GM15510 (cell line): ENCODE results near the gene PSEN2.

Experiments used
- POLR2A ChIP-seq: IDR thresholded peaks from 3 replicates; pipeline ENCODE4 v1.6.1; 2011; ENCODE audit warnings: borderline replicate concordance; ENCODE audit not compliant: insufficient read length; ENCODE audit errors: extremely low read depth

PSEN2 gene

GRCh38 chr1:226919995-226920394 is 49.6 kb downstream of the PSEN2 start:
- no peak for TF ChIP-seq POLR2A

GRCh38 chr1:226920446-226920894 is 50.1 kb downstream of the PSEN2 start:
- no peak for TF ChIP-seq POLR2A

DNA sequence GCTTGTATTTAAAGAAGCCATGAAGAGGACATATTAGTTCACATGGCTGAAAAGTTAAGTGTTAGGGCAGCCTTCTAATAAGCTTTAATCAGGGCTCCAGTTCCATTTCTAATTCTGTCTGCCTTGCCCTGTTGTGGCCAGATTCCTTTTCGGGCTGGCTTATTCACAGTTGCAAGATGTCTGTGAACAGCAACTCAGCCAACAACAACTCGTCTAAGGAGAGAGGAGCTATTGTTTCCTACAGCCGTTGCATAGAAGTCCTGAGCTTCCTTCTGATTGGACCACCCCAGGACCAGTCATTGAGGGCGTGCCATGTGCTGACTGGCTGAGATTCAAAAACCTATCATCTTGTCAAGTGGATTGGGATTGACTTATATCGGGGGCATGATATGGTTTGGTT is 51.1 kb downstream of the PSEN2 start:
- no peak for TF ChIP-seq POLR2A

- TF ChIP-seq POLR2A: no peak
Measured at GRCh38 chr1:226934483-226935237, 64.2 kb downstream of the PSEN2 start.

DNA sequence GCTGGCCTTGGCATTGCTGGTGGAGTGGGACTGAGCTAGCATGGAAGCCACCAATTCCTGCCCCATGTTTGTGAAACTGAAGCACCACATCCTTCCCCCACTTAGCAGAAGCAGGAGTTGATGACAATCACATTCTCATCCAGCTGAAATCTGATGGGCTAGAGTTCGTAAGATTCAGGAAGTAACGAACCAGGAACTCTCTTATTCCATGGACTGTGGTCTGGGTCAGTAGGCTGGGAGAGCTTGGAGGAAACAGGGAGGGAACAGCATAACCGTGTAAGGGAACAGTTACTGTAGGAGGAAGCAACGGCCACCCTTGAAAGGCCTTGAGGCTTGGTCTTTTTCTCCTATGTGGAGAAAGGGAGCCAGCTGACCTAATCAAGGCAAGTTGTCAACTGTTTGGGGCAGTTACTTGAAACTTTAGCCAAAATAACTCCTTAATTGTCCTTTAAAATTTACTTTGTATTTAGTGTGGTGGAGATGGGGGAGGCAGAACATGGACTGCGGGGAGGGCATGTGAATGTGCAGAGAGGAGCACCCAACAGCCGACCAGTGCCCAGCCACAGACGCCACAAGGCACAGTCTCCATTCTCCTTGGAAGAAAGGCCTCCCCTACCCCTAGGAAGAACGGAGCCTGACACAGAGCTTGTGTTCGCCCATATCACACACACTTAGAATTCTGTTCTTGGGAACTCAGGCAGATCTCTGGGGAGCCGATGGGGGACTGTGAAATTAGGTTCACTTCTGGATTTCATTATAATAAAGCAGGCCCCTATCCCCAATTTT is 67.7 kb downstream of the PSEN2 start:
- TF ChIP-seq POLR2A: no peak

DNA sequence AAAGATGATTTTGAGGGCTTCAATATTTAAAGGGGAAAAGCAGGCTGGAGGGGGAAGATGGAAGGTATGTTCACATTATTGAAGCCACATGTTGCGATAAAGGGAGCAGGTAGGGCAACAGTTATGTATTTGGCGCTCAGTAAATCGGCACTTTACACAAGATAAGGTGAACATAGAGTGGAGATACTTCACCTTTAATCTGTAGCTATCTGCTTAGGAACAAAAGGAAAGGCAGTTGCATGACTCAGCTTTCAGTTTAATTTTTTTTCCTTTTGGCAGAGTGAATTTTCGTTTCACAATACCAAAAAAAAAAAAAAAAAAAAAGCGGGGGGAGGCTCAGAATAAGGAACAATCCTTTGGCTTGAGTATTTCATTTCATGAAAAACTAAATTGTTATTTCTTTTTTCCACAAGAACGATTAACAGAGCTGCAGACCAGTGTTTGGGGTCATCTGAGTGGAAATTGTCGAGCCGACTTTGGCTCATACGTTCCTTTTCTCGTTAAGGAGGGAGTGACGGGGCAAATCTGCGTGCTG is 68.6 kb downstream of the PSEN2 start:
- no peak for TF ChIP-seq POLR2A

GRCh38 chr1:226939438-226940028 is 69.1 kb downstream of the PSEN2 start:
- TF ChIP-seq POLR2A: peak; percentile 96

GRCh38 chr1:226940029-226940805 is 69.8 kb downstream of the PSEN2 start, which contains the start of gene COQ8A:
COQ8A (plus strand) TSS chr1:226940294; CDS start chr1:226961386, 21,092 bp downstream.
- no peak for TF ChIP-seq POLR2A

DNA sequence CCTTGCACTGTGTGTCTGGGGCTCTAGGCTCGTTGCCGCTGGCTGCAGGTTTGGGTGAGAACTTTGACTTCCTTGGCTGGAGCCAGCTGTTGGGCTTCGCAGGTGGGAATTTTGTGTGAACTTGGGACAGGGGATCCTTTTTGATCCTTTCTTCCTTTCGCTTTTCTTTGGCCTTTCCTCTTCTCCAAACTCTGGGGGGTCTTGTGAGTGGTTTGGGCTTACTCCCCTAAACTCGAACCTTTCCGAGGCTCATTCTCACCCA is 70.3 kb downstream of the PSEN2 start:
- TF ChIP-seq POLR2A: no peak

- TF ChIP-seq POLR2A: no peak
Measured at GRCh38 chr1:226942392-226942791, 72.0 kb downstream of the PSEN2 start.

DNA sequence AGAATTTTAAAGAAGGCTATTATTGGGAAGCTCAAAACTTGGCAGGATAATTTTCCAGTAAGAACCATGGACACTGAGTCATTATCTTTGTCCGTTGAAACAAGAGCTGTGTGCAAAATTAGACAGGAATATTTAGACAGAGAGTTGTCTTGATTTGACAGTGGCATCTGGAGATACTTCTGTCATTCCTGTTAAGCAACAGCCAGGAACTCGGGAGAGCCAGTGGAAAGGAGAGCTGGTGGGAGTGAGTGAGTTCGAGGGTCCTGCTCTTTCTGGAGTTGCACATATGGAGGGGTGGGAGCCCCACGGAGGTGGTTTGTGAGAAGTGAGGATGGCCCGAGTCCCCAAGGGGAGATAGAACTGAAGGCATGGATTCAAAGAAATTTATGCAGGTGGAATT is 72.7 kb downstream of the PSEN2 start:
- TF ChIP-seq POLR2A: no peak

DNA sequence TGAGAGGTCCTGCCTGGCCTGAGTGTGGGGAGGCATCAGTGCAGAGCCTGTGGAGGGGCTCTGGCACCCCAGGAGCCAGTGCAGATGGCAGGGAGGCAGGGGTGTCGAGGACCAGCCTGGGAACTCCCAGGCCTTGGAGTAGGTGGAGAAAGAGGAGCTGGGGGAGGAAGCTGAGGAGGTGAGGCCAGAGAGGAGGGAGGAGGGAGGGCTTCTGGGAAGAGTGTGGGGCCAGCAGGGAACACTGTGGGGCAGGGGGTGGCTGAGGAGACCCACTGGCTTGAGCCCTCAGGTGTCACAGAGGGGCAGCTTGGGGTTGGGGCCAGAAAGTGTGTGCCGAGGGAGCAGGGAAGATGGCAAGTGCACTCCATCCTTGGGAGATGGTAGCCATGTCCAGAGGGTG is 73.5 kb downstream of the PSEN2 start:
- no peak for TF ChIP-seq POLR2A

DNA sequence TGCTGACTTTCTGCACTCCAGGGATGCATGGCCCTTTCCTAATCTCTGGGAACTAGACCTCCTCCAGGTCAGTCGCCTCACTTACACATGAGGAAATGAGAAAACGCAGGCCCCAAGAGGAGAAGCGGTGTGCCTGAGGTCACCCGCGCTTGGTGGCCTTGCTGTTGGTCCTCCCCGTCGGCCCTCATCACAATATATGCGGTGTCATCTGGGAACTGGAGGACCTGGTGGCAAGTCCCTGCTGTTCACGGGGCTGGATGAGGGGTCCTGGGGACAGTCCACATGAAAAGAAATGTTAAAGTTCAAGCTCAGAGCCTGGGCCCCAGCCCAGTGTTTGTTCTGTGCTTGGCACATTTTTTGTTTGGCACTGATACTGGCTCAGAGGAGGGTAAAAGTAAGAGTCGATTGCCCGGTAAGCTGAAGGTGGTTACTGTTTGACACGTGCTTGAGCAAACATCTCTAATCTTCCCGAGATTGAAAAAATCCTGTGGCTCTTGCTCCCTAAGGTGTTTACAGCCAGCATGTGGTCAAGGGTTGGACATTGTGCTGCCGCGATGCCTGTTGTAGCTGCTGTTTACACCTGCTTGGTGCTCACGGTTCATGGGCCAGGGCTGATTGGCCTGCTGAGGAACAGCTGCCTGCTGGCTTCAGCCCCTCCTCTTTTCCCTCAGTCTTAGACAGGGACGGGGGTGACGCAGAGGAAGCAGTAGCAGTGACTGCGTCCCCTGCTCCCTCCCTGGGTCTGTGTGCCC is 74.9 kb downstream of the PSEN2 start:
- no peak for TF ChIP-seq POLR2A
